ENCODE data around the gene FRG1. TPM values are rescaled to one million over a fixed set of nuclear protein-coding genes. Genes with fewer than 3 reads are reported as not detected.
"Not testable (repeated sequence)": the region's sequence is repeated elsewhere in the genome, so short reads cannot be mapped to it uniquely, and the experiment has no call there.

The FRG1 gene
- total RNA-seq, 1 donor from 2014 or later = 39.7 TPM

DNA sequence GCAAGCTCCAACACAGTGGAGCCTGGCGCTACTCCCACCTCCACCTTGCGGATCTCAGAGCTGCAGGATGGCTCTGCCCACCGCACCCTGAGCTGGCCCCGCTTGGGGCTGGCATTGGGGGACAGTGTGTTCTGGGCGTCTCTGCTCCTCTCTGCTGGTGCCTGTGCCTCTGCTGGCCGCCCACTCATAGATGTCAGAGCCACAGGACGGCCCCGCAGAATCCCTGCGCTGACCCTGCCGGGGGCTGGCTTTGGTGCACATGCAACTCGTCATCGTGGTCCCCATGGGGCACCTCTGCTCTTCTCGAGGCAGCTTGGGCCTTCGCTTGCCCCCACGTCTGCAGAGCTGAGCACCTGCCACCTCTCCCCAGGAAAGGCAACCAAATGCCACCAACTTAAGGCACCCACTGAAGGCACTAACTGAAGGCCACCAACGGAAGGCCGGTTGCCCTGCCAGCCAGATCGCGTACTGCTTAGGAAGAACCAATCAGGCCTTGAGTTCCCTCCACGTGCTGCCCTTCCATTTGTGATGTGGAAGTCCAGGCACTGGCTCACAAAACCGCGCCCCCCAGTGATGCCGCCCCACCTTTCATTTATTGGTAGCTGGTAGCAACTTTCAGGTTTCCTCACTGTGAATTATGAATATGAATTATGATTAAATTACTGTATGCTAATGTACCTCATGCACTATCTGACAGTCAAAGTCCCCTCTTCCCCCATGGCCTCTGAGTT lies 23.3 kb upstream of the FRG1 start:
- H3K36me3 ChIP-seq = no peaks in the 10 kb centered on the region
- H3K9me3 ChIP-seq = peaks cover 21% of the 10 kb centered on the region
- DNase-seq = no peak
- H3K4me1 ChIP-seq = no peaks in the 10 kb centered on the region
- no peaks in the 10 kb centered on the region for H3K27me3 ChIP-seq (ENCODE audit: low read depth)
- no peak overlapping the region for H3K4me3 ChIP-seq
- TF ChIP-seq, protein P1, sequence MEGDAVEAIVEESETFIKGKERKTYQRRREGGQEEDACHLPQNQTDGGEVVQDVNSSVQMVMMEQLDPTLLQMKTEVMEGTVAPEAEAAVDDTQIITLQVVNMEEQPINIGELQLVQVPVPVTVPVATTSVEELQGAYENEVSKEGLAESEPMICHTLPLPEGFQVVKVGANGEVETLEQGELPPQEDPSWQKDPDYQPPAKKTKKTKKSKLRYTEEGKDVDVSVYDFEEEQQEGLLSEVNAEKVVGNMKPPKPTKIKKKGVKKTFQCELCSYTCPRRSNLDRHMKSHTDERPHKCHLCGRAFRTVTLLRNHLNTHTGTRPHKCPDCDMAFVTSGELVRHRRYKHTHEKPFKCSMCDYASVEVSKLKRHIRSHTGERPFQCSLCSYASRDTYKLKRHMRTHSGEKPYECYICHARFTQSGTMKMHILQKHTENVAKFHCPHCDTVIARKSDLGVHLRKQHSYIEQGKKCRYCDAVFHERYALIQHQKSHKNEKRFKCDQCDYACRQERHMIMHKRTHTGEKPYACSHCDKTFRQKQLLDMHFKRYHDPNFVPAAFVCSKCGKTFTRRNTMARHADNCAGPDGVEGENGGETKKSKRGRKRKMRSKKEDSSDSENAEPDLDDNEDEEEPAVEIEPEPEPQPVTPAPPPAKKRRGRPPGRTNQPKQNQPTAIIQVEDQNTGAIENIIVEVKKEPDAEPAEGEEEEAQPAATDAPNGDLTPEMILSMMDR (IDR thresholded peaks at IDR 0.05) = no peak
- ATAC-seq = no peak
- intact Hi-C loops (cut with DNase I) = no loop called here
- no peak overlapping the region for H3K27ac ChIP-seq

- Histone ChIP-seq H3K27me3 (ENCODE audit: low read depth) (no peaks in the 10 kb centered on the region), H3K4me3 (no peak overlapping the region), H3K27ac (no peak overlapping the region), H3K36me3 (no peaks in the 10 kb centered on the region), H3K9me3 (peaks cover 23% of the 10 kb centered on the region), H3K4me1 (no peaks in the 10 kb centered on the region)
- TF ChIP-seq, protein P1 (IDR thresholded peaks at IDR 0.05) = no peak
- ATAC-seq (no peak), DNase-seq (no peak)
- intact Hi-C loops (cut with DNase I) = no loop called here
Observed at GRCh38 chr4:189921058-189921457, 19.6 kb upstream of the FRG1 start.

- H3K9me3 ChIP-seq; H3K4me3 ChIP-seq; DNase-seq; H3K27ac ChIP-seq; H3K36me3 ChIP-seq; H3K4me1 ChIP-seq; ATAC-seq; H3K27me3 ChIP-seq (ENCODE audit: low read depth); intact Hi-C loops (cut with DNase I): not testable (repeated sequence)
Observed at GRCh38 chr4:189926742-189927141, 13.9 kb upstream of the FRG1 start.

GRCh38 chr4:189941005-189941450 lies 356 bp downstream of the FRG1 start:
- H3K4me3 ChIP-seq = peak overlapping the region; percentile 94
- H3K4me1 ChIP-seq = peaks cover 28% of the 10 kb centered on the region
- H3K9me3 ChIP-seq = no peaks in the 10 kb centered on the region
- peak overlapping the region; percentile 93 for H3K27ac ChIP-seq
- ATAC-seq = peak in 1 of 2 donors; percentile 74
- DNase-seq = no peak
- TF ChIP-seq, protein P1 (IDR thresholded peaks at IDR 0.05) = no peak
- no peaks in the 10 kb centered on the region for H3K27me3 ChIP-seq (ENCODE audit: low read depth)
- H3K36me3 ChIP-seq = peaks cover 7% of the 10 kb centered on the region
- intact Hi-C loops (cut with DNase I) = no loop called here

DNA sequence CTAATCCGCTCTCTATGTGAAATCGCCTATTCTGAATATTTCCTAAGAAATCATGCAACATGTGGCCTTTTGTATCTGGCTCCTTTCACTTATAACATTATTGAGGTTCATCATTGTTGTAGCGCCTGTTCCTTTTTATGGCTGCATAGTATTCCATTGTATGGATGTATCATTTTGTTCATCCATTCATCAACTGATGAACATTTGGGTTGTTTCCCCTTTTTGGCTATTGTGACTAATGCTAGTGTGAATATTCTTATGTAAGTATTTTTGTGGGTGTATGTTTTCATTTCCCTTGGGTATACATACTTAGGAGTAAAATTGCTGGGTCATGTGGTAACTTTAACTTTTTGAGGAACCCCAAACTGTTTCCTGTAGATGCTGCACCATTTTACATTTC lies 1.7 kb downstream of the FRG1 start:
- H3K36me3 ChIP-seq; ATAC-seq; intact Hi-C loops (cut with DNase I); H3K9me3 ChIP-seq; H3K27ac ChIP-seq; H3K4me3 ChIP-seq; DNase-seq; H3K27me3 ChIP-seq (ENCODE audit: low read depth): not testable (repeated sequence)
- peaks cover 28% of the 10 kb centered on the region for H3K4me1 ChIP-seq

DNA sequence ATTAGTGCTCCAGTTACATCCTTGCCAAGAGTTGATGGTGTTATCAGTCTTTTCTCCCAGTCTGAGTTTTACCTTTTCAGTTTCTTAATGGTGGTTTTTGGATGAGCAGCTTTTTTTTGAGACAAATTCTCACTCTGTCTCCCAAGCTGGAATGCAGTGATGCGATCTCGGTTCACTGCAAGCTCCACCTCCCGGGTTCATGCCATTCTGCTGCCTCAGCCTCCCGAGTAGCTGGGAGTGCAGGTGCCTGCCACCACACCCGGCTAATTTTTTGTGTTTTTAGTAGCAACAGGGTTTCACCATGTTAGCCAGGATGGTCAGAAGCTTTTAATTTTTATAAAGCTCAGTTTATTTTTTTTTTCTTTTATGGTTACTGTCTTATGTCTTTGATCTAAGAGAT lies 3.4 kb downstream of the FRG1 start:
- H3K4me1 ChIP-seq = peaks cover 28% of the 10 kb centered on the region
- H3K36me3 ChIP-seq; H3K27ac ChIP-seq; ATAC-seq; H3K9me3 ChIP-seq; H3K27me3 ChIP-seq (ENCODE audit: low read depth); DNase-seq; intact Hi-C loops (cut with DNase I); H3K4me3 ChIP-seq: not testable (repeated sequence)

DNA sequence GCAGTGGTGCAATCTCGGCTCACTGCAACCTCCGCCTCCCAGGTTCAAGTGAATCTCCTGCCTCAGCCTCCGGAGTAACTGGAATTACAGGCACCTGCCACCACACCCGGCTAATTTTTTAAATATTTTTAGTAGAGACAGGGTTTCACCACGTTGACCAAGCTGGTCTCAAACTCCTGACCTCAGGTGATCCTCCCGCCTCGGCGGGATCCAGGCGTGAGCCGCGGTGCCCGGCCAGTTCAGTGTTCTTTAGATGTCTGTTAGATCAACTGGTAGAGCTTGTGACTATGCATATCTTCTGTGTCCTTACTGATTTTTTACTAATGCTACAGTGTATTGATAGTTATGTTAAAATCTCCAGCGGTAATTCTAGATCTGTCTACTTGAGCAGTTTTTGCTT lies 6.2 kb downstream of the FRG1 start:
- H3K36me3 ChIP-seq; ATAC-seq; intact Hi-C loops (cut with DNase I); H3K27me3 ChIP-seq (ENCODE audit: low read depth); H3K4me3 ChIP-seq; DNase-seq; H3K27ac ChIP-seq; H3K9me3 ChIP-seq: not testable (repeated sequence)
- peaks cover 21% of the 10 kb centered on the region for H3K4me1 ChIP-seq

- H3K27me3 ChIP-seq (ENCODE audit: low read depth); intact Hi-C loops (cut with DNase I); H3K4me1 ChIP-seq; H3K27ac ChIP-seq; DNase-seq; H3K4me3 ChIP-seq; H3K9me3 ChIP-seq; ATAC-seq: not testable (repeated sequence)
- H3K36me3 ChIP-seq = peaks cover 21% of the 10 kb centered on the region
Observed at GRCh38 chr4:189948486-189948885, 7.8 kb downstream of the FRG1 start.

DNA sequence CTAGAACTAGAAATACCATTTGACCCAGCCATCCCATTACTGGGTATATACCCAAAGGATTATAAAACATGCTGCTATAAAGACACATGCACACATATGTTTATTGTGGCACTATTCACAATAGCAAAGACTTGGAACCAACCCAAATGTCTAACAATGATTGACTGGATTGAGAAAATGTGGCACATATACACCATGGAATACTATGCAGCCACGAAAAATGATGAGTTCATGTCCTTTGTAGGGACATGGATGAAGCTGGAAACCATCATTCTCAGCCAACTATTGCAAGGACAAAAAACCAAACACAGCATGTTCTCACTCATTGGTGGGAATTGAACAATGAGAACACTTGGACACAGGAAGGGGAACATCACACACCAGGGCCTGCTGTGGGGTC lies 28.6 kb downstream of the FRG1 start:
- H3K4me1 ChIP-seq, ATAC-seq: not testable (repeated sequence)

More for the DNA sequence above, 28.6 kb downstream of the FRG1 start:
- DNase-seq; H3K36me3 ChIP-seq; H3K27me3 ChIP-seq (ENCODE audit: low read depth); H3K4me3 ChIP-seq; H3K27ac ChIP-seq; intact Hi-C loops (cut with DNase I): not testable (repeated sequence)
- peaks cover 11% of the 10 kb centered on the region for H3K9me3 ChIP-seq
